Measurements from ENCODE around the gene NFATC3.

The NFATC3 gene

GRCh38 chr16:68085259-68086071 lies at the start of gene NFATC3:
NFATC3 (plus strand) TSS chr16:68085370; CDS start chr16:68085682, 312 bp downstream.
- peak; percentile 99 for DNase-seq (ENCODE audit: low spot score)

DNA sequence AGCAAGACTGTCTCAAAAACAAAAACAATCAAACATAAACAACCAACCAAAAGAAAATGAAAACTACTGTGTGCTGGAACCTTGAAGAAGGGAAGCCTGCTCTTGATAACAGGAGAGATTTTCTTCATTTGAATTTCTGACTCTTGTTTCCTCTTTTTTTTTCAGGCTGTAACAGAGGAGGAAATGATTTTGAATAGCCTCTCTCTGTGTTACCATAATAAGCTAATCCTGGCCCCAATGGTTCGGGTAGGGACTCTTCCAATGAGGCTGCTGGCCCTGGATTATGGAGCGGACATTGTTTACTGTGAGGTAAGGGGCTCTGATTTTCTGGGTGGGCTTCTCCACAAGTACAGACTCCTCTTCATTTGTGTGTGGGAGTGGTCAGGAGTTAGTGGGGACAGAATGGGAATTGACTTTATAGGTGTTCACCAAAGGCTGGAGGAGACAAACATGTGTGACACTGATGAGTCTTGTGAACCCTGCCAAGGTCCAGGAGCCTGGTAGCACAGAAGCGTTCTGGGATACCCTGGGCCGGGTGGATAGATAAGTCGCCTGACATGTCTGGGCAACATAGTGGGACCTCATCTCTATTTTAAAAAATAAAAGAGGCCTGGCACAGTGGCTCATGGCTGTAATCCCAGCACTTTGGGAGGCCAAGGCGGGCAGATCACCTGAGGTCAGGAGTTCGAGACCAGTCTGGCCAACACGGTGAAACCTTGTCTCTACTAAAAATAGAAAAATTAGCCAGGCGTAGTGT lies 47.2 kb upstream of the NFATC3 start:
- no peak for DNase-seq (ENCODE audit: low spot score)

- DNase-seq (ENCODE audit: low spot score): peak; percentile 92
These were observed 44.5 kb upstream of the NFATC3 start for GRCh38 chr16:68040506-68041288.

- no peak for DNase-seq (ENCODE audit: low spot score)
These were observed 43.4 kb upstream of the NFATC3 start for GRCh38 chr16:68041783-68042182.

GRCh38 chr16:68046106-68046505 lies 39.1 kb upstream of the NFATC3 start:
- no peak for DNase-seq (ENCODE audit: low spot score)

- DNase-seq (ENCODE audit: low spot score): no peak
These were observed 37.2 kb upstream of the NFATC3 start for GRCh38 chr16:68047987-68048386.

GRCh38 chr16:68049449-68049848 lies 35.7 kb upstream of the NFATC3 start:
- no peak for DNase-seq (ENCODE audit: low spot score)

DNA sequence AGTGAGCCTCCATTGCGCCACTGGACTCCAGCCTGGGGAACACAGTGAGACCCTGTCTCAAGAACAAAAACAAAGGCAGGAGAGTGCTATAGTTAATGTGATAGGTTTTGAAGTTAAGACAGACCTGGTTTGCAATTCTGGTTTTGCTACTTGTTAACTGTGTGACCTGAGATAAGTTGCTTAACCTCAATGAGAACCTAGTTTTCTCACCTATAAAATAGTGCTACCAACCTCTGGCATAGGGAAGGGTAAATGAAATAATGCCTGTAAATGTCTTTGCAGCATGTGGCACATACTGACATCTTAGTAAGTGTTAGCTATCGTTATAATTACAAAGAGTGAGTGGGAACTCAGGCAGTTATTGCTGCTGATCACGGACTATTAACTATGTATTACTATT lies 29.8 kb upstream of the NFATC3 start:
- DNase-seq (ENCODE audit: low spot score): no peak

- DNase-seq (ENCODE audit: low spot score): no peak
These were observed 25.4 kb upstream of the NFATC3 start for GRCh38 chr16:68059804-68060203.

GRCh38 chr16:68061396-68061795 lies 23.8 kb upstream of the NFATC3 start:
- DNase-seq (ENCODE audit: low spot score): no peak

- peak; percentile 54 for DNase-seq (ENCODE audit: low spot score)
These were observed 22.2 kb upstream of the NFATC3 start for GRCh38 chr16:68062910-68063393.

- DNase-seq (ENCODE audit: low spot score): peak; percentile 81
These were observed 20.3 kb upstream of the NFATC3 start for GRCh38 chr16:68064791-68065365.

- DNase-seq (ENCODE audit: low spot score): no peak
These were observed 19.4 kb upstream of the NFATC3 start for GRCh38 chr16:68065716-68066305.

GRCh38 chr16:68066763-68067162 lies 18.4 kb upstream of the NFATC3 start:
- DNase-seq (ENCODE audit: low spot score): no peak

- no peak for DNase-seq (ENCODE audit: low spot score)
These were observed 16.2 kb upstream of the NFATC3 start for GRCh38 chr16:68068926-68069325.

DNA sequence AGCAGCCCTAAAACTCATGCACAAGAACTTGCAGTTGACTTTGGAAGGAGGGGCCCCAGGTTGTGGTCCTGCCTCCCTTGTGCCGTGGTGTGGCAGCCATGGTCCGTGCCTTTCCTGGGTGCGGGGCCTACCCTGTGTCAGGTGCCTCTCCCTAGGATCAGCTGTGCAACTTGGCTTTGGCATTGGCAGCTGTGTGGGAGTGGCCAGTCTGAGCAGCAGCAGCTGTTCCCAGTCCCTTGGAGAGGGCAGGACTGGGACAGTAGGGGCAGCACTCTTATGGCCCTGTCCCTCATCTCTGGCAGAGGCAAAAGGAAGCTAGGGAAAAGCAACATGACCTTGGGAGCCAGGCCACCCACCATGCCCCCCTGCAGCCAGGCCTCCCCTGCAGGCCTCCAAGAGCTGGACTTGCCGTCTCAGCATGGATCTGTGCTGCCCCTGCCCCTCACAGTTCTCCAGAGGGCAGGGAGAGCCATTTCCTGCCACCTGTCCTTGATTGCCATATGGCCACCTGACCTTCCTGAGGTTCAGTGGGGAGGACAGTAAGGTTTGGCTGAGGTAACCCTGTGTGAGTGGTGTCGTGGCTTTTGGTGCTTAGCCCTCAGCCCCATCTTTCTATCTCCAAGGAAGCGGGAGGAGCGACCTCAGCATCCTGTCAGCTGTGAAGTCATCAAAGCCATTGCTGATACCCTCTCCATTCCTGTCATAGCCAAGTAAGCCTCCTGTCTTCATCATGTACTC lies 15.5 kb upstream of the NFATC3 start:
- DNase-seq (ENCODE audit: low spot score): peak; percentile 60

- no peak for DNase-seq (ENCODE audit: low spot score)
These were observed 14.9 kb upstream of the NFATC3 start for GRCh38 chr16:68070249-68070730.

DNA sequence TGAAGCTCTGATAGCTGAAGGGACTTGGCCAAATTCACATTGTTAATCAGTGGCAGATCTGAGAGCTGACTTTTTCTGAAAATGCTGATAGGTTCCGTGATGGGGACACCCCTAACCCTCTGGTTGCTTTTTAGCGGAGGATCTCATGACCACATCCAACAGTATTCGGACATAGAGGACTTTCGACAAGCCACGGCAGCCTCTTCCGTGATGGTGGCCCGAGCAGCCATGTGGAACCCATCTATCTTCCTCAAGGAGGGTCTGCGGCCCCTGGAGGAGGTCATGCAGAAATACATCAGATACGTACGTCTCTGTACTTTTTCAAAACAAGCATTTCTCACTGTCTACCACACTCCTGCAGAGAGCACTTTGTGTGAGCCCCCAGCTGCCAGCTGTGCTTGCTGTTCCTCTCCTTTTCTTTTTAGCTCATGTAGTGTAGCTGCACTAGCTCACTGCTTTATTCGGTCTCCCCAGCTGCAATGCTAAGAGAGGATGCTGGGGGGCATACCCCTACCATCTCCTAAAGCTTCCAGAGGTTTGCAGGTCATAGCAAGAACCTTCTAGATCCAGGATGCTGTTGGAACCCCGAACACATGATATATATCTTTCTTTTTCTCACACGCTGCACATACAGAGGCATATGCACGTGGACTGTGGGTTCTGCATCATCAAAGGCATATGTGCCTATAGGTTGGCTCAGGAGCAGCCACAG lies 14.2 kb upstream of the NFATC3 start:
- no peak for DNase-seq (ENCODE audit: low spot score)

- DNase-seq (ENCODE audit: low spot score): no peak
These were observed 13.7 kb upstream of the NFATC3 start for GRCh38 chr16:68071518-68071901.
